ENCODE results near the gene UQCC2. TPM values are rescaled to one million over a fixed set of nuclear protein-coding genes. Genes with fewer than 3 reads are reported as not detected.
A peak's percentile ranks its signal among the peaks of the same experiment; 100 is the strongest.

Gene UQCC2
- total RNA-seq, 1 donor from 2014 or later: 10.5 TPM

GRCh38 chr6:33744001-33744848 is 32.7 kb upstream of the UQCC2 start:
- peak; percentile 72 for DNase-seq (ENCODE audit: low read depth)

GRCh38 chr6:33742837-33743236 is 31.3 kb upstream of the UQCC2 start:
- DNase-seq (ENCODE audit: low read depth): no peak

GRCh38 chr6:33742092-33742491 is 30.6 kb upstream of the UQCC2 start:
- no peak for DNase-seq (ENCODE audit: low read depth)

- no peak for DNase-seq (ENCODE audit: low read depth)
Measured at GRCh38 chr6:33740794-33741193, 29.3 kb upstream of the UQCC2 start.

- DNase-seq (ENCODE audit: low read depth): no peak
Measured at GRCh38 chr6:33740204-33740608, 28.7 kb upstream of the UQCC2 start.

- no peak for DNase-seq (ENCODE audit: low read depth)
Measured at GRCh38 chr6:33739571-33739970, 28.1 kb upstream of the UQCC2 start.

- no peak for DNase-seq (ENCODE audit: low read depth)
Measured at GRCh38 chr6:33738879-33739278, 27.4 kb upstream of the UQCC2 start.

GRCh38 chr6:33738153-33738552 is 26.7 kb upstream of the UQCC2 start:
- DNase-seq (ENCODE audit: low read depth): no peak

- DNase-seq (ENCODE audit: low read depth): no peak
Measured at GRCh38 chr6:33737267-33738026, 25.9 kb upstream of the UQCC2 start.

GRCh38 chr6:33735216-33735615 is 23.7 kb upstream of the UQCC2 start:
- DNase-seq (ENCODE audit: low read depth): no peak

GRCh38 chr6:33733709-33734007 is 22.2 kb upstream of the UQCC2 start:
- DNase-seq (ENCODE audit: low read depth): no peak

- no peak for DNase-seq (ENCODE audit: low read depth)
Measured at GRCh38 chr6:33732817-33733708, 21.6 kb upstream of the UQCC2 start.

- DNase-seq (ENCODE audit: low read depth): no peak
Measured at GRCh38 chr6:33732385-33732784, 20.9 kb upstream of the UQCC2 start.

GRCh38 chr6:33731751-33732282 is 20.3 kb upstream of the UQCC2 start:
- DNase-seq (ENCODE audit: low read depth): no peak

- no peak for DNase-seq (ENCODE audit: low read depth)
Measured at GRCh38 chr6:33731035-33731434, 19.5 kb upstream of the UQCC2 start.

GRCh38 chr6:33730611-33731010 is 19.1 kb upstream of the UQCC2 start:
- no peak for DNase-seq (ENCODE audit: low read depth)

GRCh38 chr6:33729059-33729458 is 17.6 kb upstream of the UQCC2 start:
- DNase-seq (ENCODE audit: low read depth): no peak

- DNase-seq (ENCODE audit: low read depth): no peak
Measured at GRCh38 chr6:33728438-33728837, 16.9 kb upstream of the UQCC2 start.

- DNase-seq (ENCODE audit: low read depth): no peak
Measured at GRCh38 chr6:33727932-33728331, 16.4 kb upstream of the UQCC2 start.

- no peak for DNase-seq (ENCODE audit: low read depth)
Measured at GRCh38 chr6:33727126-33727525, 15.6 kb upstream of the UQCC2 start.

- DNase-seq (ENCODE audit: low read depth): no peak
Measured at GRCh38 chr6:33726696-33727095, 15.2 kb upstream of the UQCC2 start.

Measured in renal cortical epithelial cell (primary cell).